Measurements from ENCODE around the gene AXDND1.
"Not testable (repeated sequence)": the region's sequence is repeated elsewhere in the genome, so short reads cannot be mapped to it uniquely, and the experiment has no call there.

AXDND1 gene

GRCh38 chr1:179465661-179466060 lies 99.9 kb downstream of the AXDND1 start:
- DNase-seq (ENCODE audit: low read depth in 3 of 3), result not testable (repeated sequence)

GRCh38 chr1:179474713-179475112 lies 108.9 kb downstream of the AXDND1 start:
- no peak for DNase-seq (ENCODE audit: low read depth in 3 of 3)

- no peak for DNase-seq (ENCODE audit: low read depth in 3 of 3)
Observed at GRCh38 chr1:179476484-179476883, 110.7 kb downstream of the AXDND1 start.

- no peak for DNase-seq (ENCODE audit: low read depth in 3 of 3)
Observed at GRCh38 chr1:179478370-179478769, 112.6 kb downstream of the AXDND1 start.

- DNase-seq (ENCODE audit: low read depth in 3 of 3), result no peak
Observed at GRCh38 chr1:179490611-179491010, 124.8 kb downstream of the AXDND1 start.

GRCh38 chr1:179493323-179493722 lies 127.6 kb downstream of the AXDND1 start:
- no peak for DNase-seq (ENCODE audit: low read depth in 3 of 3)

- no peak for DNase-seq (ENCODE audit: low read depth in 3 of 3)
Observed at GRCh38 chr1:179506199-179506598, 140.4 kb downstream of the AXDND1 start.

- no peak for DNase-seq (ENCODE audit: low read depth in 3 of 3)
Observed at GRCh38 chr1:179509384-179509783, 143.6 kb downstream of the AXDND1 start.

GRCh38 chr1:179510038-179510437 lies 144.3 kb downstream of the AXDND1 start:
- no peak for DNase-seq (ENCODE audit: low read depth in 3 of 3)

GRCh38 chr1:179516976-179517705 lies 151.4 kb downstream of the AXDND1 start:
- DNase-seq (ENCODE audit: low read depth in 3 of 3), result no peak

- DNase-seq (ENCODE audit: low read depth in 3 of 3), result not testable (repeated sequence)
Observed at GRCh38 chr1:179518544-179518943, 152.8 kb downstream of the AXDND1 start.

- DNase-seq (ENCODE audit: low read depth in 3 of 3), result no peak
Observed at GRCh38 chr1:179529482-179530195, 163.9 kb downstream of the AXDND1 start.

GRCh38 chr1:179530352-179530751 lies 164.6 kb downstream of the AXDND1 start:
- no peak for DNase-seq (ENCODE audit: low read depth in 3 of 3)

GRCh38 chr1:179541774-179542173 lies 176.0 kb downstream of the AXDND1 start:
- DNase-seq (ENCODE audit: low read depth in 3 of 3), result no peak

GRCh38 chr1:179545321-179545720 lies 179.6 kb downstream of the AXDND1 start:
- DNase-seq (ENCODE audit: low read depth in 3 of 3), result no peak

GRCh38 chr1:179547021-179547535 lies 181.3 kb downstream of the AXDND1 start:
- no peak for DNase-seq (ENCODE audit: low read depth in 3 of 3)

- no peak for DNase-seq (ENCODE audit: low read depth in 3 of 3)
Observed at GRCh38 chr1:179548666-179549367, 183.0 kb downstream of the AXDND1 start.

- DNase-seq (ENCODE audit: low read depth in 3 of 3), result no peak
Observed at GRCh38 chr1:179549368-179549700, 183.6 kb downstream of the AXDND1 start.

- DNase-seq (ENCODE audit: low read depth in 3 of 3), result no peak
Observed at GRCh38 chr1:179550746-179551682, 185.2 kb downstream of the AXDND1 start.

GRCh38 chr1:179554427-179554826 lies 188.7 kb downstream of the AXDND1 start:
- DNase-seq (ENCODE audit: low read depth in 3 of 3), result no peak

- no peak for DNase-seq (ENCODE audit: low read depth in 3 of 3)
Observed at GRCh38 chr1:179558078-179558477, 192.3 kb downstream of the AXDND1 start.
